ENCODE measurements around the gene TEX2. TPM values are rescaled to one million over a fixed set of nuclear protein-coding genes. Genes with fewer than 3 reads are reported as not detected.

Gene TEX2
- total RNA-seq, 1 experiment from 2014 or later = 10.8 TPM

DNA sequence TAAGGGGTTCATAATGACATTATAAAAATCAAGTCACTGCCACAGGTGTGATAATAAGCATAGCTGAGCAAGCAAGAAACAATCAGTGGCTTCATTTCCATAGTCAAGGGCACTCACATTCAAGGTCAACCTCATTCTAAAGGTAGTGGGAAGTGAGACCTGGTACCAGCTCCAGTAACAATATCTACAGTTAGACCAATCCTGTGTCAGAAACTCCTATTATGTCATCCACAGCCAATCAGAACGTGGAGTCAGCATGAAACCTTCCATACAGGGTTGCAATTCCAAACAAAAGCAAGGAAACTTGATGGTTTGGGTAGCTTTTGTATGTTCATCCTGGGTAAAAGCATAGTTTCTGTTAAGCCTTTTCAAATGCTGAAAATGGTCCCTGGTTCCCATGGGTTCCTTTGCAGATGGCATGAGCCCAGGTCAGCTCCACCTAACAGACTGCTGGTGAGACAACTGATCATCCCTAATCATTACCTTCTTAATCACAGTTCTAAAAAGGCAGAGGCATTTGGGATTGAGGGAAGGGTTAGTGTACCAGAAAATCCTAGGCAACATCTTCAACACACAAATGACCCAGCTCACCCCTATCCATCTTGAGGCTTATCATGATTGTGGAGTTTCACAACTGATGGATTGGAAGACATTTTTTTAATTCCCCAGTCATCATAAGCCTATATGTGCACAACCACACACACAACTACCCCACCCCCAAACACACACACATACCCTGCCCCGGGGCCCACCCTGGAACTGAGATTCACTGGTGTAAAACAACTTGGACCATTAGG is 30.4 kb downstream of the TEX2 start:
- peak overlapping the region; percentile 88 for H3K27ac Mint-ChIP-seq
- no peak for DNase-seq (ENCODE audit: low spot score)
- ChIA-PET POLR2A (no interaction called here), CTCF (interaction anchor here (0.9 to 1.3 kb wide), 2 partner anchors 49 to 70 kb away, joined by 3 to 4 read pairs; no protein-coding TSS in a partner anchor)
- H3K27me3 Mint-ChIP-seq (ENCODE audit: low read depth) = no peaks in the 10 kb centered on the region
- no peak overlapping the region for H3K4me3 Mint-ChIP-seq
- H3K9me3 Mint-ChIP-seq = no peaks in the 10 kb centered on the region
- ATAC-seq = peak; percentile 48; the same call in 1 of the 2 replicates
- H3K4me1 Mint-ChIP-seq = peaks cover 26% of the 10 kb centered on the region
- H3K36me3 Mint-ChIP-seq = no peaks in the 10 kb centered on the region
- no peak for TF ChIP-seq NFE2L1 (CRISPR knock-in tag; IDR thresholded peaks at IDR 0.05)
- no peak for TF ChIP-seq NFATC4 (CRISPR knock-in tag; IDR thresholded peaks at IDR 0.05)
- TF ChIP-seq HMGA2 (CRISPR knock-in tag; IDR thresholded peaks at IDR 0.05) = no peak
- TF ChIP-seq SMAD3 (CRISPR knock-in tag; IDR thresholded peaks at IDR 0.05; ENCODE audit: borderline replicate concordance) = no peak
- no peak for TF ChIP-seq TP53 (CRISPR knock-in tag; IDR thresholded peaks at IDR 0.05)
- TF ChIP-seq FOXK1 (CRISPR knock-in tag; IDR thresholded peaks at IDR 0.05) = no peak
- TF ChIP-seq ZNF232 (CRISPR knock-in tag; IDR thresholded peaks at IDR 0.05) = no peak
- TF ChIP-seq, protein P1, sequence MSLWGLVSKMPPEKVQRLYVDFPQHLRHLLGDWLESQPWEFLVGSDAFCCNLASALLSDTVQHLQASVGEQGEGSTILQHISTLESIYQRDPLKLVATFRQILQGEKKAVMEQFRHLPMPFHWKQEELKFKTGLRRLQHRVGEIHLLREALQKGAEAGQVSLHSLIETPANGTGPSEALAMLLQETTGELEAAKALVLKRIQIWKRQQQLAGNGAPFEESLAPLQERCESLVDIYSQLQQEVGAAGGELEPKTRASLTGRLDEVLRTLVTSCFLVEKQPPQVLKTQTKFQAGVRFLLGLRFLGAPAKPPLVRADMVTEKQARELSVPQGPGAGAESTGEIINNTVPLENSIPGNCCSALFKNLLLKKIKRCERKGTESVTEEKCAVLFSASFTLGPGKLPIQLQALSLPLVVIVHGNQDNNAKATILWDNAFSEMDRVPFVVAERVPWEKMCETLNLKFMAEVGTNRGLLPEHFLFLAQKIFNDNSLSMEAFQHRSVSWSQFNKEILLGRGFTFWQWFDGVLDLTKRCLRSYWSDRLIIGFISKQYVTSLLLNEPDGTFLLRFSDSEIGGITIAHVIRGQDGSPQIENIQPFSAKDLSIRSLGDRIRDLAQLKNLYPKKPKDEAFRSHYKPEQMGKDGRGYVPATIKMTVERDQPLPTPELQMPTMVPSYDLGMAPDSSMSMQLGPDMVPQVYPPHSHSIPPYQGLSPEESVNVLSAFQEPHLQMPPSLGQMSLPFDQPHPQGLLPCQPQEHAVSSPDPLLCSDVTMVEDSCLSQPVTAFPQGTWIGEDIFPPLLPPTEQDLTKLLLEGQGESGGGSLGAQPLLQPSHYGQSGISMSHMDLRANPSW (CRISPR knock-in tag; conservative IDR thresholded peaks at IDR 0.05; ENCODE audit: low read depth) = no peak
- TF ChIP-seq, protein P2, sequence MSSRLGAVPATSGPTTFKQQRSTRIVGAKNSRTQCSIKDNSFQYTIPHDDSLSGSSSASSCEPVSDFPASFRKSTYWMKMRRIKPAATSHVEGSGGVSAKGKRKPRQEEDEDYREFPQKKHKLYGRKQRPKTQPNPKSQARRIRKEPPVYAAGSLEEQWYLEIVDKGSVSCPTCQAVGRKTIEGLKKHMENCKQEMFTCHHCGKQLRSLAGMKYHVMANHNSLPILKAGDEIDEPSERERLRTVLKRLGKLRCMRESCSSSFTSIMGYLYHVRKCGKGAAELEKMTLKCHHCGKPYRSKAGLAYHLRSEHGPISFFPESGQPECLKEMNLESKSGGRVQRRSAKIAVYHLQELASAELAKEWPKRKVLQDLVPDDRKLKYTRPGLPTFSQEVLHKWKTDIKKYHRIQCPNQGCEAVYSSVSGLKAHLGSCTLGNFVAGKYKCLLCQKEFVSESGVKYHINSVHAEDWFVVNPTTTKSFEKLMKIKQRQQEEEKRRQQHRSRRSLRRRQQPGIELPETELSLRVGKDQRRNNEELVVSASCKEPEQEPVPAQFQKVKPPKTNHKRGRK (CRISPR knock-in tag; IDR thresholded peaks at IDR 0.05; ENCODE audit: borderline replicate concordance) = no peak
- no peak for TF ChIP-seq CREM (CRISPR knock-in tag; IDR thresholded peaks at IDR 0.05)
- TF ChIP-seq KAT7 (CRISPR knock-in tag; IDR thresholded peaks at IDR 0.05; ENCODE audit: borderline replicate concordance) = no peak
- TF ChIP-seq, protein P3, sequence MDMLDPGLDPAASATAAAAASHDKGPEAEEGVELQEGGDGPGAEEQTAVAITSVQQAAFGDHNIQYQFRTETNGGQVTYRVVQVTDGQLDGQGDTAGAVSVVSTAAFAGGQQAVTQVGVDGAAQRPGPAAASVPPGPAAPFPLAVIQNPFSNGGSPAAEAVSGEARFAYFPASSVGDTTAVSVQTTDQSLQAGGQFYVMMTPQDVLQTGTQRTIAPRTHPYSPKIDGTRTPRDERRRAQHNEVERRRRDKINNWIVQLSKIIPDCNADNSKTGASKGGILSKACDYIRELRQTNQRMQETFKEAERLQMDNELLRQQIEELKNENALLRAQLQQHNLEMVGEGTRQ (CRISPR knock-in tag; IDR thresholded peaks at IDR 0.05) = no peak

DNA sequence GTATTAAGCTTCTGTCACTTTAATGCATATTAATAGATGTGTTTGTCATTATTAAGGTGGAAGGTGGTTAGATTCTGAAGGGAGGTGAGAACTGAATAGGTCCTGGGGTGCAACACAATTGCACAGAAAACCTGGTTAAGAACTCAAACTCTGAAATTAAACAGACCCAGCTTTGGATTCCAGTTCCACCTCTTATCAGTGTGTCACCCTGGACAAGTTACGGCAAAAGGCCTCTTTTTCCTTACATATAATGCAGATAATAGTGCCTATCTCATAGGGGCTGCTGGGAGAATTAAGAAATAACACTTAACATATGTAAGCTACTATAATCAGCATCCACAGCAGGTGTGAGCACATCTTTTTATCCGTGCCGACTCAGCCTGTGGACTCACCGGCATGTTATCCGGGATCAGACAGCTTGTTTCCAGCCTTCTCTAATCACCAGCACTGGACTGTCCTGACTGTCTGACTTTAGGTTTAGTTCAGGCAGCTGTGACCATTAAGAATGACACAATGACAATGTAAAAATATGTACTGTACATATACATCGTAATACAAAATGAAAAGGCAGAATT is 31.4 kb downstream of the TEX2 start:
- DNase-seq (ENCODE audit: low spot score) (no peak), ATAC-seq (no peak)
- CTCF ChIA-PET = interaction anchor here (1.3 kb wide), 1 partner anchor 50 kb away, joined by 4 read pairs; no protein-coding TSS in a partner anchor
- Mint-ChIP-seq H3K4me1 (peaks cover 16% of the 10 kb centered on the region), H3K27me3 (ENCODE audit: low read depth) (no peaks in the 10 kb centered on the region), H3K4me3 (no peak overlapping the region), H3K27ac (no peak overlapping the region), H3K36me3 (no peaks in the 10 kb centered on the region), H3K9me3 (no peaks in the 10 kb centered on the region)
- TF ChIP-seq, protein P4, sequence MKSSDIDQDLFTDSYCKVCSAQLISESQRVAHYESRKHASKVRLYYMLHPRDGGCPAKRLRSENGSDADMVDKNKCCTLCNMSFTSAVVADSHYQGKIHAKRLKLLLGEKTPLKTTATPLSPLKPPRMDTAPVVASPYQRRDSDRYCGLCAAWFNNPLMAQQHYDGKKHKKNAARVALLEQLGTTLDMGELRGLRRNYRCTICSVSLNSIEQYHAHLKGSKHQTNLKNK (CRISPR knock-in tag; IDR thresholded peaks at IDR 0.05) = no peak
- TF ChIP-seq ZNF138 (CRISPR knock-in tag; conservative IDR thresholded peaks at IDR 0.05) = no peak
- no peak for TF ChIP-seq FOXK1 (CRISPR knock-in tag; IDR thresholded peaks at IDR 0.05)
- TF ChIP-seq, protein P2 (CRISPR knock-in tag; IDR thresholded peaks at IDR 0.05; ENCODE audit: borderline replicate concordance) = no peak
- TF ChIP-seq RORB (CRISPR knock-in tag; IDR thresholded peaks at IDR 0.05) = no peak
- POLR2A ChIA-PET = no interaction called here

Measured in WTC11 (cell line).